Stimulated activated CD4-positive, alpha-beta T cell treated with anti-CD3 and anti-CD28 coated beads, Interleukin-12 subunit alpha, Interleukin-12 subunit beta, amount 100 ng/mL, for 48 hours (primary cell): ENCODE data around the gene HSD11B2.

Experiments
- DNase-seq, 3 donors: peaks; one replicate each; pipeline ENCODE4 v3.0.0-alpha.2; 2020; ENCODE audit warnings: low read depth in 2 of 3, low spot score in 1 of 3

The HSD11B2 gene

DNA sequence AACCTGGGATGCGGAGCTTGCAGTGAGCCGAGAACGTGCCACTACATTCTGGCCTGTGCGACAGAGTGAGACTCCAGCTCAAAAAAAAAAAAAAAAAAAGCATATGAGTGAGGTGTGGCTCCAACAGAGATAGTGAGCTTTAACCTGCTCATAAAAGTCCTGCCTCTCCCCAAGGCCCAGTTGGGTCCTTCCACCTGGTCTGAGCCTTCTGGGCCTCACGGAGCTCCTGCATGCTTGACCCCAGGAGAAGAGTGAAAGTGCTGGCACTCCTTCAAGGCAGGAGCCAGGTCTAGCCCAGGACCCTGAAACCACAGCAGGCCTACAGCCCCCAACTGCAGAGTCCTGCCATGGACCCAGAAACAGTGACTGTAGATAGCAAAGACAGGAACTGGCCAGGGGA lies 17.7 kb downstream of the HSD11B2 start:
- no peak for DNase-seq

DNA sequence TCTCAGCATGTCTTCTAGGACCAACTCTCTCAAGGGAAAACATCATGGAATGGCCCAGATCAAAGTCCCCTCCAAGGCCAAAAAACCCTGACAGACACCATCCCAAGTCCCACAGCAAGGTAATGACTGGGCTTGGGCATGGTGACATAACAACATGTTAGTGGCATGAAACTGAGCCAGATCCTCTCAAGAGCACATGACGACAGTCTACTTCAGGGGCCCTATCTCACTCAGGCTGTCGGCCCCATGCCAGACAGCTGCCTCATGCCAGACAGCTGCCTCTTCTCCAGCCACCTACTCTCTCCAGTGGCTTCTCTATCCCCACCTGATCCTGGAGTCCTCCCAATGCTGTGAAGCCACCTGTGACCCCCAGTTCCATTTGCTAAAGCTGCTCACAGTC lies 18.4 kb downstream of the HSD11B2 start:
- DNase-seq = no peak

DNA sequence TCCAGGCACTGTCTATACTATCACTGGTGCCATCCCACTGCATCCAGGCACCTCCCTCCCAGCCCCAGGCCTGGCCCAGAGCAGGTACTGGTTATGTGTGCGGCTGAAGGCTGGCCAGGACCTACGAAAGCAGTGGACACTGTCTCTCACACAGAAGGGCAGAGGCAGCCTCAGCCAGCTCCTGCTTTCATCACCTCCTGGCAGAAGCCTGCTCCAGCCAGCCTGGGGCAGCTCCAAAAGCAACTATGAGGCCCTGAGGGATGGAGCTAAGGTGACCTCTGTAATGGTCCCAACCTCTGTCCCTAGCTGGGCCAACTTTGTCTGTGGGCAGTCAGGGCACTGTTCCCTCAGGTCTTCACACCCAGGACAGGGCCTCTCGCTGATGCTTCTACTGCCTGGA lies 18.8 kb downstream of the HSD11B2 start:
- DNase-seq = no peak

- no peak for DNase-seq
These were observed 20.3 kb downstream of the HSD11B2 start for GRCh38 chr16:67451061-67451703.

GRCh38 chr16:67451704-67452435 lies 20.9 kb downstream of the HSD11B2 start:
- DNase-seq = no peak

GRCh38 chr16:67454104-67454503 lies 23.2 kb downstream of the HSD11B2 start:
- DNase-seq = no peak

DNA sequence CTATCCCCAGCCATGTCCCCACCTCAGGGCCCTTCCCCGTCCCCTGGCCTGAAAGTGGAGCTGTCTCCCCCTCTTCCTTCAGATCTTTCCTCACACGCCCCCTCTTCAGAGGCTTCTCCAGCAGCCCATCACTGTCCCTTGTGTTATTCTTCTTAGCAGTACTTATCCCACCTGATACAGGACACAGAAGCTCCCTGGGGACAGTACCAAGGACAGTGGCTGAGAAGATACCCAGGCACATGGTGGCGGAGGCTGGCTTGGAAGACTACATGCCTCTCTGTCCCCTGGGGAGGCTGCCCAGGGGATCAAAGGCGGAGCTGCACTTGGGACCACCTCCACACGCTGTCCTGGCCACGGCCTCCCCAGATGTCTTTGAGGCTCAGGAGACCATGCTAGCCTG lies 23.9 kb downstream of the HSD11B2 start:
- no peak for DNase-seq

- DNase-seq = no peak
These were observed 25.6 kb downstream of the HSD11B2 start for GRCh38 chr16:67456391-67457081.

DNA sequence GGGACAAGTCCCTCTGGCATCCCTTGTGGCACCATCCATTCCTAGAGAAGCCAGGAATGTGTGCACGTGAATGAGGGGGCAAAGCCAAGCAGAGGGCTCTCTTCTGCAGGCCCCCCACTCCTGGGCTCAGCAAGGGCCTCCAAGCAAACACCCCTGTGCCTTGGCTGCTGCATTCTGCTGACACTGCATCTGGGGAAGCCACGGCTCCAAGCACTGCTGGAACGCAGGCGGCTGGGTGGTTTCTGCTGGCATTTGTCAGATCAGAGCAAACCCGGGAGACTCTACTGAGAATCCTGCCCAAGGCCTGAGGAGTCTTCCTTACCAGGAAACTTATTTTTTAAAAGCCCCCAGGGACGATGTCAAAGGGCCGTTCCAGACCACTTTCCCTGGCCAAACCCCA lies 26.7 kb downstream of the HSD11B2 start:
- no peak for DNase-seq

- DNase-seq = no peak
These were observed 27.3 kb downstream of the HSD11B2 start for GRCh38 chr16:67458121-67458641.

DNA sequence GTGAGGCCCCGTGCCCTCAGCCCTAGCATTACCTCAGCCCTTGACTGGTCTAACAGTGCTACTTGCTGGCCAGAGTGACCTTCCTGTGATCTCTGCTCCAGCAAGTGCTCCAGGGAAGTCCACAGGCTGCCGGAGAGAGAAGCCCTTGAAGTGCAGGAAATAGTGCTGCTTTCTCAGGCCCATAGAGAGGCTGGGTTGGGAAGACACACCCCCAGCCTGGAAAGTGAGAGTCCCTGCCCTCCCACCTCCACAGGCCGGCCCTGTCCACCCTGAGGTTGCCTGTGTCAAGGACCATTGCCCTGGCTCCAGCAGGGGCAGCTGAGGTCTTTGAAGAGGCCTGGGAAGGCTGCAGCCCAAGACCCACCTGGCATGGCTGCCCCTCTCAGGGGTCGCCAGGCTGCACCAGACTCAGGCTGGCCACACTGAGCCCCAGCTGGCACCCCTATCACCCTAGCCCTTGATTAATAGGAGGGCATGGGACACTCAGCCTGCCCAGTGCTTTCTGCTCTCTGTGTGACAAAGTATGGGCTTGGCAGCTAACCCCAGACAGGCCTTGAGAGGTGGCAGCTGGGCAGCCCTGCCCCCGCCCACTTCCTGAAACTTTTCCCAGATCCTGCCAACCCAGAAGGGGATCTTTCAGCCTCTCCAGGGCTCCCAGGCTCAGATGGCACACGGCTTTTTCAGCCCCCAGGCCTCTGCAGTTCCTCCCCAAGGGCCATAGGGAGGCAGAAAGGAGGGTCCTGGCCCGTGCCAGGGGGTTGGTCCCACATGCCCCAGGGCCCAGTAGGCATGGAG lies 28.3 kb downstream of the HSD11B2 start:
- DNase-seq = no peak

- DNase-seq = no peak
These were observed 28.9 kb downstream of the HSD11B2 start for GRCh38 chr16:67459861-67460150.

- no peak for DNase-seq
These were observed 29.2 kb downstream of the HSD11B2 start for GRCh38 chr16:67460168-67460567.

GRCh38 chr16:67460961-67461360 lies 30.0 kb downstream of the HSD11B2 start:
- no peak for DNase-seq

- no peak for DNase-seq
These were observed 30.8 kb downstream of the HSD11B2 start for GRCh38 chr16:67461600-67462278.

- DNase-seq = no peak
These were observed 31.3 kb downstream of the HSD11B2 start for GRCh38 chr16:67462279-67462655.

GRCh38 chr16:67463059-67463458 lies 32.1 kb downstream of the HSD11B2 start:
- no peak for DNase-seq

DNA sequence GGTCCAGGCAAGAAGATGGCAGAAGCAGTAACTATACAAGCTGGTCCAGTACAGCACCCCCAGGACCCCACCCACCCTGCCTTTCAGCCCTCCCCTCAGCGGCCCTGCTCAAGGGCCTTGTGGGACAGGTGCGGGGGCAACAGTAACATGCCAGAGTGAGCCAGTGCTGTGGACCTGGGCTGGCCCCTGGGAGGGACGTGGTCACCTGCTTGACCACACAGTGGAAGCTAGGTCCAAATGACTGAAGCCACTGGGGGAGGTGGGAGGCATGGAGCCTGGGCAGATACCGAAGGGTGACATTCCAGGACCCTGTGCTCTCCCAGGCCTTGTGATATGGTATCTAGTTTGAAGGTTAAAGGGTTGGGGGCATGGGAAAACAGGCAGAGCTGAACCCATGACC lies 32.8 kb downstream of the HSD11B2 start:
- no peak for DNase-seq

- DNase-seq = no peak
These were observed 33.6 kb downstream of the HSD11B2 start for GRCh38 chr16:67464565-67464964.

DNA sequence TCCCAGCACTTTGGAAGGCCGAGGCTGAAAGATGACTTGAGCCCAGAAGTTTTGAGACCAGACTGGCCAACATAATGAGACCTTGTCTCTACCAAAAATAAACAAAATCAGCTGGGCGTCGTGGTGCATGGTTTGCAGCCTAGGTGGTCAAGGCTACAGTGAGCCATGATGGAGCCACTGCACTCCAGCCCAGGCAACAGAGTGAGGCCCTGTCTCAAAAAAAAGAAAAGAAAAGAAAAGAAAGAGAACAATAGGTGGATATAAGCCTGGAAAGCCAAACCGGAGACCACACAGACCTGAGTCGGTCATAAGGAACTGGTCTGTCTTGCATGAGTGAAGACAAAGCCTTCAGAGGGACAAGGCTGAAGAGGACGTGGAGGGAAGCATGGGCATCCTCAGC lies 35.7 kb downstream of the HSD11B2 start:
- no peak for DNase-seq

- DNase-seq = no peak
These were observed 37.8 kb downstream of the HSD11B2 start for GRCh38 chr16:67468731-67469130.
